Epithelial cell of esophagus (primary cell): ENCODE measurements around the gene VCY1B.
"Not testable (repeated sequence)": the region's sequence is repeated elsewhere in the genome, so short reads cannot be mapped to it uniquely, and the experiment has no call there.

ENCODE experiments used
- DNase-seq: peaks from one replicate; pipeline ENCODE4 v3.0.0; 2010; ENCODE audit warnings: low read depth
- H3K4me3 ChIP-seq: 2 replicates; pipeline ENCODE4 v1.5.1; 2011; ENCODE audit warnings: mild to moderate bottlenecking, low read length, control low read depth
- CTCF ChIP-seq: IDR thresholded peaks from 2 replicates; pipeline ENCODE4 v1.5.1; 2011; ENCODE audit warnings: low read depth, mild to moderate bottlenecking, low read length, control low read depth, inconsistent platforms; ENCODE audit not compliant: insufficient read depth; ENCODE audit errors: missing control alignments

VCY1B gene

GRCh38 chrY:14055927-14056326 is at the start of gene VCY1B:
Gene VCY1B, plus strand, starts transcription at chrY:14056227. Its CDS starts 63 bp downstream, at chrY:14056290.
- DNase-seq, H3K4me3 ChIP-seq: not testable (repeated sequence)

- H3K4me3 ChIP-seq, DNase-seq: not testable (repeated sequence)
Observed at GRCh38 chrY:14011916-14012315, 44.1 kb upstream of the VCY1B start.

- H3K4me3 ChIP-seq, DNase-seq: not testable (repeated sequence)
Observed at GRCh38 chrY:14030395-14030794, 25.6 kb upstream of the VCY1B start.

GRCh38 chrY:14085877-14086276 is 29.9 kb downstream of the VCY1B start:
- no peak for DNase-seq
- no peak for TF ChIP-seq CTCF
- H3K4me3 ChIP-seq, result no peak overlapping the region
